Hepatic stellate cell (primary cell): ENCODE results near the gene PCF11.
"Not testable (repeated sequence)": the region's sequence is repeated elsewhere in the genome, so short reads cannot be mapped to it uniquely, and the experiment has no call there.

ENCODE experiments used
- DNase-seq: peaks from one replicate; pipeline ENCODE4 v3.0.0; 2011; ENCODE audit warnings: low spot score

PCF11 gene

GRCh38 chr11:83193315-83194280 is 36.7 kb downstream of the PCF11 start, which contains the start of gene ANKRD42:
Gene ANKRD42, plus strand, starts transcription at chr11:83193712. Its CDS starts 959 bp downstream, at chr11:83194671.
- DNase-seq = peak; percentile 92

- DNase-seq = peak; percentile 73
Measured at GRCh38 chr11:83194281-83195142, 37.6 kb downstream of the PCF11 start.

GRCh38 chr11:83195143-83195466 is 38.2 kb downstream of the PCF11 start:
- peak; percentile 24 for DNase-seq

GRCh38 chr11:83195649-83196048 is 38.7 kb downstream of the PCF11 start:
- DNase-seq = no peak

GRCh38 chr11:83200035-83200434 is 43.1 kb downstream of the PCF11 start:
- DNase-seq = no peak

- DNase-seq = no peak
Measured at GRCh38 chr11:83205608-83206185, 48.8 kb downstream of the PCF11 start.

- DNase-seq = no peak
Measured at GRCh38 chr11:83206221-83206620, 49.3 kb downstream of the PCF11 start.

GRCh38 chr11:83206771-83207382 is 49.9 kb downstream of the PCF11 start:
- DNase-seq = not testable (repeated sequence)

DNA sequence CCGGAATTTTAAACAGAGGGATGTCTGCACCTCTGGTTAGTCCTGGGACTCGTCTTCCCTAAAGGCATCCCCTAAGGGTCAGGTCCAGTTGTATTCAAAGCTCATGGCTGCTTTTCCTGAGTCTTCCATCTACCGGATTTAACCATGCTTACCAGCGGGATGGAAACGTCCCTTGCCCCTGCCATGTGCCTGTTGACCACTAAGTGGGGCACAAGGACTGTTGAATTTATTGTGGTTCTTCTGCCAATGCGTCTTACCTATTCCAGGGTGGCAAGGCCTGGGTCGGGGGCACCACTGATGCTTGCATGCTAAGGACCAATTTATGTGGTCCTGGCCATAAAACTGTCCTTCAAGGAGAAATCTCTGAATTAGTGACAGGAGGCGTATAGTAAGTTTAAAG is 62.2 kb downstream of the PCF11 start:
- no peak for DNase-seq

DNA sequence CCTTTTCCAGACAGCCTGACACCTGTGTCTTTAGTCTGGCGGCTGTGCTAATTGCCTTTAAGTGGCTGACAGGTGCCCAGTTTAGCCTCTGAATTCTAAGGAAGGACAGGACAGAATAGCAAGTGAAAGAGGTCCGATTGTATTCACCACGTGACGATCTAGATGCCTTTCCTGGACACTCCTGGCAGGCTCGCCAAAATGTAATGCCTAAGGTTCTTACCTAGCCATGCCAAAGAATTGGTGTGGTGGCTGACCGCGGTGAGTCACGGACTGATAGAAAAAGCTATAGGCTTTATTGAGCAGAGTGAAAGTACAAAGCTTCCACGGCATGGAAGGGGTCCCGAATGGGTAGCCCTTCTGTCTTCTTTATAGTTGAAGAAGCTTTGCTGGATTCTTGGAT is 63.3 kb downstream of the PCF11 start:
- DNase-seq = no peak

- DNase-seq = no peak
Measured at GRCh38 chr11:83221694-83222093, 64.8 kb downstream of the PCF11 start.

DNA sequence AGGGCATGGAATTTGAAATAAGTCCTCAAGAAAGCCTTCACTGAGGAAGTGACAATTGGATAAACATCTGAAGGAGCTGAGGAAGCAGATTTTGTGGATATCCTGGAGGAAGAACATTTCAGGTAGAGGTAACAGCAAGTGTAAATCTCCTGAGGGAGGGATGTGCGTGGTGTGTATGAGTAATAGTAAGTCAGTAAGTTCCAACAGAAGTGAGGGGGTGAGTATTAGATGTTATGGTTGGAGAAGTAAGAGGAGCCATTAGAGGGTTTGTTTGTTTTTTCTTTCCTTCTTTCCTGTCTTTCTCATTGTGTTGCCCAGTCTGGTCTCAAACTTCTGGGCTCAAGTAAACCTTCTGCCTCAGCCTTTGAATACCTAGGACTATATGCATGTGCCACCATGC is 65.6 kb downstream of the PCF11 start:
- DNase-seq = no peak

GRCh38 chr11:83223457-83223856 is 66.5 kb downstream of the PCF11 start:
- no peak for DNase-seq

GRCh38 chr11:83235825-83236224 is 78.9 kb downstream of the PCF11 start:
- peak; percentile 7 for DNase-seq
